Sigmoid colon (tissue), 7 donors: ENCODE measurements around the gene TNFSF15. TPM values are rescaled to one million over a fixed set of nuclear protein-coding genes. Genes with fewer than 3 reads are reported as not detected.

Experiments used
- DNase-seq: peaks from one replicate; pipeline ENCODE4 v3.0.0-alpha.2; 2019
- H3K27ac ChIP-seq, 4 donors: fragments of 200-600 bp; sonication (generic); one replicate each; pipeline ENCODE4 v1.5.1; 2016 to 2019; ENCODE audit warnings: mild to moderate bottlenecking in 1 of 4
- H3K27me3 ChIP-seq, 3 donors: fragments of 200-600 bp; sonication (generic); one replicate each; pipeline ENCODE4 v1.5.1; 2019; ENCODE audit warnings: mild to moderate bottlenecking in 1 of 3
- H3K36me3 ChIP-seq, 4 donors: fragments of 200-600 bp; sonication (generic); one replicate each; pipeline ENCODE4 v1.5.1; 2016 to 2019
- H3K4me1 ChIP-seq, 4 donors: fragments of 200-600 bp; sonication (generic); one replicate each; pipeline ENCODE4 v1.5.1; 2017 to 2019
- H3K4me3 ChIP-seq, 4 donors: fragments of 200-600 bp; sonication (generic); one replicate each; pipeline ENCODE4 v1.5.1; 2017 to 2019; ENCODE audit warnings: mild to moderate bottlenecking in 2 of 4, moderate library complexity in 1 of 4
- H3K9me3 ChIP-seq, 4 donors: fragments of 200-600 bp in 3 of 4; sonication (generic) in 3 of 4; one replicate each; pipeline versions ENCODE4 v1.5.1 to v1.6.1; 2013 to 2019
- EP300 ChIP-seq, 4 donors: sonication (generic); formaldehyde crosslinking; IDR thresholded peaks; one replicate each; pipeline ENCODE4 v1.6.1; 2017; ENCODE audit warnings: antibody characterized with exemption in 4 of 4
- POLR2A ChIP-seq, 2 donors: fragments of 450-650 bp; IDR thresholded peaks; one replicate each; pipeline ENCODE4 v1.6.1; 2016; ENCODE audit warnings: antibody characterized with exemption in 2 of 2, mild to moderate bottlenecking in 2 of 2, moderate library complexity in 2 of 2
- POLR2AphosphoS5 ChIP-seq, 4 donors: sonication (generic); formaldehyde crosslinking; IDR thresholded peaks; one replicate each; pipeline ENCODE4 v1.6.1; 2017; ENCODE audit warnings: antibody characterized with exemption in 4 of 4
- WGBS, 2 donors: extraction: QIAGEN DNeasy Blood & Tissue Kit; methylation state at CpG; one replicate each; pipeline ENCODE4 v1.1.7; 2013; 5-methylcytosine and 5-hydroxymethylcytosine counted together
- intact Hi-C: fragments of 100-400 bp; cut with DNase I; formaldehyde crosslinking; loops from one replicate; pipeline ENCODE4 v1.15.1; 2023
- polyA plus RNA-seq, 3 donors: library from polyadenylated mRNA; stranded (reverse); fragments of 200-250 nt; gene quantifications; one replicate each; pipeline ENCODE4 v1.2.3, GENCODE V29; 2013
- total RNA-seq, 4 donors: library from RNA; depleted of rRNA; stranded (reverse); fragments of >200 nt; gene quantifications; one replicate each; pipeline ENCODE4 v1.1.0, GENCODE V29; 2016
- TF ChIP-seq, protein P1 (sequence below), 4 experiments: fragments of 450-650 bp in 3 of 4; fragments of 200-600 bp in 1 of 4; IDR thresholded peaks; one replicate each; pipeline ENCODE4 v1.5.1; 2016 to 2019; ENCODE audit warnings: antibody characterized with exemption in 4 of 4, mild to moderate bottlenecking in 3 of 4, moderate library complexity in 2 of 4
- donor health status: healthy with polysubstance abuse.
- donor health status: Bipolar disorder and iron deficiency.
- donor health status: healthy.

TNFSF15 gene
- total and polyA plus RNA-seq, 7 donors = 0.60 to 13.2 (median 2.3) TPM

DNA sequence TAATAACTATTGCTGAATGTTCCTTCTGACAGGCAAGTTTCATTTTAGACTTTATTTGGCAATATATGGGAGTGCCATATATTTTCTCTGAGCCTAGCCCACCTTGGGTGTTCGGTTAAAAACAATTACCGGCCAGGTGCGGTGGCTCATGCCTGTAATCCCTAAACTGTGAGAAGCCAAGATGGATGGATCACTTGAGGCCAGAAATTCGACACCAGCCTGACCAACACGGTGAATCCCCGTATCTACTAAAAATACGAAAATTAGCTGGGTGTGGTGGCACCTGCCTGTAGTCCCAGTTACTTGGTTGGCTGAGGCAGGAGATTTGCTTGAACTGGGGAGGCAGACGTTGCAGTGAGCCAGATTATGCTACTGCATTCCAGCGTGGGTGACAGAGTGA is 47.9 kb downstream of the TNFSF15 start:
- Histone ChIP-seq H3K27me3 (no peaks in the 10 kb centered on the region), H3K4me1 (no peaks in the 10 kb centered on the region), H3K27ac (no peak overlapping the region), H3K36me3 (no peaks in the 10 kb centered on the region), H3K9me3 (no peaks in the 10 kb centered on the region), H3K4me3 (no peak overlapping the region)
- no peak for DNase-seq
- intact Hi-C loops = no loop called here
- no peak for TF ChIP-seq POLR2A (IDR thresholded peaks at IDR 0.05)
- no peak for TF ChIP-seq POLR2AphosphoS5 (IDR thresholded peaks at IDR 0.05)
- TF ChIP-seq, protein P1, sequence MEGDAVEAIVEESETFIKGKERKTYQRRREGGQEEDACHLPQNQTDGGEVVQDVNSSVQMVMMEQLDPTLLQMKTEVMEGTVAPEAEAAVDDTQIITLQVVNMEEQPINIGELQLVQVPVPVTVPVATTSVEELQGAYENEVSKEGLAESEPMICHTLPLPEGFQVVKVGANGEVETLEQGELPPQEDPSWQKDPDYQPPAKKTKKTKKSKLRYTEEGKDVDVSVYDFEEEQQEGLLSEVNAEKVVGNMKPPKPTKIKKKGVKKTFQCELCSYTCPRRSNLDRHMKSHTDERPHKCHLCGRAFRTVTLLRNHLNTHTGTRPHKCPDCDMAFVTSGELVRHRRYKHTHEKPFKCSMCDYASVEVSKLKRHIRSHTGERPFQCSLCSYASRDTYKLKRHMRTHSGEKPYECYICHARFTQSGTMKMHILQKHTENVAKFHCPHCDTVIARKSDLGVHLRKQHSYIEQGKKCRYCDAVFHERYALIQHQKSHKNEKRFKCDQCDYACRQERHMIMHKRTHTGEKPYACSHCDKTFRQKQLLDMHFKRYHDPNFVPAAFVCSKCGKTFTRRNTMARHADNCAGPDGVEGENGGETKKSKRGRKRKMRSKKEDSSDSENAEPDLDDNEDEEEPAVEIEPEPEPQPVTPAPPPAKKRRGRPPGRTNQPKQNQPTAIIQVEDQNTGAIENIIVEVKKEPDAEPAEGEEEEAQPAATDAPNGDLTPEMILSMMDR (IDR thresholded peaks at IDR 0.05) = no peak
- no peak for TF ChIP-seq EP300 (IDR thresholded peaks at IDR 0.05)
- WGBS, 2 donors = 60 to 82% methylated on average over 9 of the region's 9 CpGs

DNA sequence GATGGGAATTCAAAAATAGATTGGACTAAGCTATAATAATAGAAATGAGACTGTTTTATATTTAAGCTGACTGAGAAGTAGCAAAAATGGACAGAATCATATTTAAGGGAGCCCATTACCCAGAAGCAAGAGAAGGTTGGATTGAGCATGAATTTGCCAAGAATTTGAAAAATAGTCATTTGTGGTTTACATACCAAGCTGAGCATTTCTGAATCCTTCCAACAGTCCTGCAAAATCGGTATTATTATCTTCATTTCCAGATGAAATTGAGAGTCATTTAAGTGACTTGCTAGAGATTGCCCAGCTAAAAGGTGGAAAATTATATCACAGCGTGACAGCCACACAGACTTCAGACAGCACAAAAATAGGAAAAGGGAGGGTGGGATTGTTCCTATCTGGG is 48.4 kb downstream of the TNFSF15 start:
- 88 to 92% methylated on average over 2 of the region's 2 CpGs for WGBS, 2 donors
- intact Hi-C loops = no loop called here
- no peak for DNase-seq
- TF ChIP-seq POLR2A (IDR thresholded peaks at IDR 0.05) = no peak
- no peak for TF ChIP-seq POLR2AphosphoS5 (IDR thresholded peaks at IDR 0.05)
- TF ChIP-seq, protein P1 (IDR thresholded peaks at IDR 0.05) = no peak
- TF ChIP-seq EP300 (IDR thresholded peaks at IDR 0.05) = no peak
- Histone ChIP-seq H3K27ac (no peak overlapping the region), H3K9me3 (no peaks in the 10 kb centered on the region), H3K4me3 (no peak overlapping the region), H3K4me1 (no peaks in the 10 kb centered on the region), H3K27me3 (no peaks in the 10 kb centered on the region), H3K36me3 (no peaks in the 10 kb centered on the region)

DNA sequence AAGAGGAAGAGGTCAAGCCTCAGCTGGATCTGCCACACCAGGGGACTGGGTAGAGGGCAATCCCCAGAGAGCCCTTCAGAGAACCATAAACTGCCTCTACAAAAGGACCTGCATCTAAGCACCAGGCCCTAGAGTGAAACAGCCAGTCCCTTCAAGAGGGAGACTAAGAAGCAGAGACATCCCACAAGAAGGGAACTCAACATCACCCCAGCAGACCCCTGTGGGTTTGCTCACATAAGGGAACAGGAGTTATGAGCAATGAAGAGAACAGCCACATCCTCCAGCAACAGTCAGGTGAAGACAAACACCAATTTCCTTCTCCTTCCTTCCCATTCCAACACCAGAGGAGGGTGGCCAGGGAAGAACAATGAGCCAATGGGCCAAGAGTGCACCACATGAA is 48.9 kb downstream of the TNFSF15 start:
- Histone ChIP-seq H3K9me3 (no peaks in the 10 kb centered on the region), H3K36me3 (no peaks in the 10 kb centered on the region), H3K27ac (no peak overlapping the region), H3K4me1 (no peaks in the 10 kb centered on the region), H3K27me3 (no peaks in the 10 kb centered on the region), H3K4me3 (no peak overlapping the region)
- no peak for DNase-seq
- intact Hi-C loops = no loop called here
- TF ChIP-seq POLR2A (IDR thresholded peaks at IDR 0.05) (no peak), POLR2AphosphoS5 (IDR thresholded peaks at IDR 0.05) (no peak), EP300 (IDR thresholded peaks at IDR 0.05) (no peak)
- TF ChIP-seq, protein P1 (IDR thresholded peaks at IDR 0.05) = no peak

DNA sequence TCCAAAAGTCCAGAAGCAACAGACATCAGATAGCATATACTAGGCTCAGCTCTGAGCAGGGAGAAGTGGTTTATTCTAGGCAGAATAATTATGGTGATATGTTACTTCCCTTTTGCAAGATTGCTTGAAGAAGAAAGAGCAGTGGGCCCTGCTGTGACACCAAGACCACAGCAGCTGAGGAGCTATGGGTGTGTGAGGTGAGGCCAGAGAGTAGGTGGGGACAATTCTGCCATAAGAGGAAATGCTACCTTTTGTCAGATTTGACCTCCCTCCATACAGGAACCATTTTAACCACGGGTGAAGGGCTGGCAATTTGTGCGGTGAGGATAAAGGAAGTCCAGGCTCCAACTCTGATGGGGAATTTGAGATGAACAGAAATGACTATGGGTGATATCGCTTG is 51.3 kb downstream of the TNFSF15 start:
- intact Hi-C loops = no loop called here
- Histone ChIP-seq H3K27me3 (no peaks in the 10 kb centered on the region), H3K9me3 (no peaks in the 10 kb centered on the region), H3K4me1 (no peaks in the 10 kb centered on the region), H3K4me3 (no peak overlapping the region), H3K36me3 (no peaks in the 10 kb centered on the region), H3K27ac (no peak overlapping the region)
- TF ChIP-seq POLR2AphosphoS5 (IDR thresholded peaks at IDR 0.05) (no peak), POLR2A (IDR thresholded peaks at IDR 0.05) (no peak)
- TF ChIP-seq, protein P1 (IDR thresholded peaks at IDR 0.05) = no peak
- DNase-seq = no peak
- 65 to 77% methylated on average over 3 of the region's 3 CpGs for WGBS, 2 donors

DNA sequence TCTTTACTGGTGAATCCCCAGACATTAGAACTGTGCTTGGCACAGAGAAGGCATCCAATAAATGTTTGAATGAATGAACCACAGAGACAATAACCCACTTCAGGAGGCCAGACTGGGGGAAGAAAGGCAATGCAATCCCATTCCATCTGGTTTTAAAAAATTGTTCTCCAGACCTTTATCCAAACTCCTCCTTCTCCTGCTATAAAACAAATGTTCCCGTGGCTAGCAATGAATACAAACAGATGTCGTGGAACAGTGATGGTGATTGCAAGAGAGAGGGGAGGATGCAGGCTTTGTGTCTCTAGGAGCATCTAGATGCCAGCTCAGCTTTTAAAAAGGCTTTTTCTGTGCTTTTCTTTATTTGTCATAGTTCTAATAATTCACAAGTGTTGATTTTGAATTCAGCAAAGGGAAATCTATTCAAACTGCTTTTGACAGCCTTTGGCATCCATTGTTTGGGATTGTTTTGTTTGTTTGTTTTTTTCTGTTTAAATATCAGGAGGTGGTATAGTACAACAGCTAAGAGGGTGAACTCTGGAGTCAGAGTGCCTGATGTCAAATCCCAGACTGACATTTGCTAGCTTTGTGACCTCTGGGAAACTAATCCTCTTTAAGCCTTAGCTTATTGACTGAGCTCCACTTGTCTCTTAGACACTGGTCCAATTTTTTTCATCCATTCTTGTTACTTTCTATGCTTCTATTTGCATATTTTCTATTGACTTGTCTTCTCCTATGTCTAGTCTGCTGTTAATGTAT is 59.1 kb downstream of the TNFSF15 start:
- H3K36me3 ChIP-seq = no peaks in the 10 kb centered on the region

More for the DNA sequence above, 59.1 kb downstream of the TNFSF15 start:
- Histone ChIP-seq H3K9me3 (no peaks in the 10 kb centered on the region), H3K27me3 (no peaks in the 10 kb centered on the region), H3K27ac (no peak overlapping the region), H3K4me1 (peaks cover 0 to 5% (median 0%) of the 10 kb centered on the region in 4 donors), H3K4me3 (no peak overlapping the region)
- TF ChIP-seq, protein P1 (IDR thresholded peaks at IDR 0.05) = no peak
- TF ChIP-seq POLR2A (IDR thresholded peaks at IDR 0.05) (no peak), POLR2AphosphoS5 (IDR thresholded peaks at IDR 0.05) (peak in 2 of 4 donors; percentile 16 to 22)
- no peak for DNase-seq
- intact Hi-C loops = no loop called here
- 26 to 50% methylated on average over 2 of the region's 2 CpGs for WGBS, 2 donors
